ENCODE measurements around the gene CARS1.

GRCh38 chr11:3049430-3050243 is 7.6 kb downstream of the CARS1 start:
- TF ChIP-seq CTCF (IDR thresholded peaks at IDR 0.05) (peak in 4 of 6 experiments; percentile 18 to 54 (median 30)), POLR2A (IDR thresholded peaks at IDR 0.05) (no peak), EP300 (IDR thresholded peaks at IDR 0.05) (peak in 1 of 4 donors; percentile 47), POLR2AphosphoS5 (IDR thresholded peaks at IDR 0.05) (peak in 1 of 2 donors; percentile 83)
